T47D (cell line): ENCODE data around the gene TOM1L2.
"Not testable (repeated sequence)": the region's sequence is repeated elsewhere in the genome, so short reads cannot be mapped to it uniquely, and the experiment has no call there.

Experiments used
- DNase-seq, 2 experiments: peaks; one replicate each; pipeline versions ENCODE4 v3.0.0 to v3.0.0-alpha.2; 2011 to 2012; ENCODE audit warnings: low read depth in 1 of 2, low spot score in 1 of 2
- JUND ChIP-seq: IDR thresholded peaks from 2 replicates; pipeline ENCODE4 v1.6.1; 2012; ENCODE audit warnings: low read depth
- in situ Hi-C: cut with HindIII; loops from 2 replicates; pipeline ENCODE4 v1.10.0; 2016; ENCODE audit warnings: low sequenced_read_pairs, low pct_unique_long_range_greater_than_20kb

The TOM1L2 gene

DNA sequence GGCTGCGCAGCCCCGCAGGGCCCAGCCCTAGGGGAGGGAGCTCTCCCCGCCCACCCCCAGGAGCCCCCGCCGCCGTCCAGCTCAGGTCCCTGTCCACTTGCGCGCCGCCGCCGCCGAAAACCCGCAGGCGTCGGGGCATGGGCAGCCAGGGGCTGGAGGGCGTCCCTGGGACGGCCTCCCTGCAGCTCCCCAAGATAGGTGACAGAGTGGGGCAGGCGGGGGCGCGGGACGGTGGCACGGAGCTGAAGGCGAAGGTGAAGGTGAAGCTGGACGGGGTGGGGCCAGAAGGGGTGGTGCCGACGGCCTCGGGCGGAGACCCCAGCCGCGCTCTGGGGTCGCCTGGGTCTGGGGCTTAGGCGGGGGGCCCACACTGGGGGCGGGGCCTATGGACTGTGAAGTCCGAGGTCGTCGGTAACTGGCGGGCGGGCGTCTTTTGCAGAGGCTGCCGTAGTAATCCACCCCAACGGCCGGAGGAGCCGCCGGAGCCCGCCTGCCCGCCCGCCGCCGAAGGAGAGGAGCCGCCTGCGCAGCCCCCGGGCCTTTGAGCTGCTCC, 162.6 kb downstream of the TOM1L2 start:
- DNase-seq, result no peak
- in situ Hi-C loops, result no loop called here
- TF ChIP-seq JUND, result no peak

DNA sequence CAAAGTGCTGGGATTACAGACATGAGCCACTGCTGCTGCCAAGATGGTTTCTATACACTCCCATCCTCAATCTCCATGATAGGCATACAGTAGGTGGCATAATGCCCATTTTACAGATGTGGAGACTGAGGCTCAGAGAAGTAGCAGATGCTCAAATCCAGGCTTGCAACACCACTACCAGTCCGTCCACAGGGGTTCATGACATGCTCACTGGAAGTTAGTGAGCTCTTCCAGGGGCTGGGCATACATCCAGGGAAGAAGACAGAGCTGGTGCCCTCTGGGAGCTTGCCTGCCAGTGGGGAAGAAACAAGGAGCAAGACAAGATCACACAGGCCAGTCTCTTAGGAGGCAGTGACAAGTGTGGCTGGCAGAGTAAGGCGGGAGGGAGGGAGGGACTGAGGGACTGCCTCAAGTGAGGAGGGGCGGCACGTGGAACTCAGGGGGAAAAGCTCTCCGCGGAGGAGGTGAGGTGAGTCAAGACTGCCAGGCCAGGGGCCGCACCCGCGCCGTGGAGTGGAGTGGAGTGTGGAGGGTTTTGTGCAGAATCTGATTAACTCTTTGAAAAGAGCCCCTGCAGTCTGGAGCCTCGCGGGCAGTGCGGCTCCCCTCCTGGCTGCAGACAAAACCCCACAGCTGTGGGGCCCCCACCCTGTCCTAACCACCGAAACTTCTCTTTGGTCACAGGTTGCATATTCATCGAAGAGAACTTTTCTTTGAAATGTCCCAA, 163.3 kb downstream of the TOM1L2 start:
- in situ Hi-C loops, result no loop called here
- no peak for DNase-seq
- no peak for TF ChIP-seq JUND

DNA sequence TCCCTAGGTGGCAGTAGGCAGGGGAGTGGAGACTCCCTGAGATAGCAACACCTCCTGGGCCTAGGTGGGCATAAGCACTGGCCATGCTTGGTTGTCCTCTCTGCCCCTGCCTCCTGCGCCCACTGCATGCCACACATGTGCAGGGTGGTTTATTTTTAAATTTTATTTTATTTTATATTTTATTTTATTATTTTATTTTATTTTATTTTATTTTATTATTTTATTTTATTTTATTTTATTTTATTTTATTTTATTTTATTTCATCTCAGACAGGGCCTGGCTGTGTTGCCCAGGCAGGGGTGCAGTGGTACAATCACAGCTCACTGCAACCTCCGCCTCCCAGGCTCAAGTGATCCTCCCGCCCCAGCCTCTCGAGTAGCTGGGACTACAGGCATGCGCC, 164.0 kb downstream of the TOM1L2 start:
- DNase-seq, in situ Hi-C loops: not testable (repeated sequence)

DNA sequence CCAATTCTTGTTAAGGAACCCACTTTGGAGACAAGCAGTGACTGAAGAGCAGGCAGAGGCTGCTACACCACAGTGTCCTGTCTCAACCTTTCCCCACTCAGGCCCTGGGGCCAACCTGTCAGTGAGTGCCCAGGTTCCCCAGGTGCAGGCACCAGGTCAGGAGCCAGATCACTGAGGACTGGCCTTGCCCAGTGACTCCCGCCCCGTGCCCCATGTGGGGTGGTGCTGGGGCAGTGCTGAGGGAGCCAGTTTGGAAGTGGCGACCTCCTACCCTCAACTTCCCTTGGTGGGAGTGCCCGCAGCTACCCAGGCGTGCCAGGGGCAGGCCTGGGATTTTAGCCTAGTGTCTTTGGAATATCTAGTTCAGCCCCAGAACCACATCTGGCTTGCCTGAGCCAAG, 164.8 kb downstream of the TOM1L2 start:
- no peak for TF ChIP-seq JUND
- in situ Hi-C loops, result no loop called here
- no peak for DNase-seq

DNA sequence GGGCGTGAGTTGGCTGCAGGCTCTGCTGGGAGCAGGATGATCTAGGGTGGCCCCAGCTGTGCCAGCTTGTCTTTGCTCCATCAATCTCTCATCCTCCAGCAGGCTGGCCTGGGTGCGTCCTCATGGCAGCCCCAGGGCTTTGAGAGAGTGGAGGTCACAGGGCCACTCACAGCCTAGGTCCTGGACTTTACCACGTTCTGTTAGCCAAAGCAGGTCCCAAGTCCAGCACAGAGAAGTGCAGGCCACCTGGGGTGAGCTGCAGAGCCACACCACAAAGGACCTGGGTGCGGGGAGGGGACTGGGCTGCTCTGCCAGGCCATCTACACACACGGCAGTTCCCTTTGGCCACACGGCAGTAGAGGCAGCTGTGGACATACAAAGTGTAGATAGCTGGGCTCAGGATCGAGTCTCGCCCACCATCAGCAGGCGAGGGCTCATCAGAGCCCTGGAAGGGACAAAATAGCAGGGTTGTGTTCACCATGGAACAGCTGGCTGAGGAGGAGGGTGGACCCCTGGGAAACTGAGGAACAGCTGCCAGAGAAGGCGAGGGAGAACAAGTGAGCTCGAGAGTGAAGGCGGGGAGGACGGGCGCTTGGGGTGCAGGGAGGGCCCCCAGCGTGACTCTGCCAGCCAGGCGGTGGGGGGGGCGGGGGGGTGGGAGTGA, 165.5 kb downstream of the TOM1L2 start:
- no peak for DNase-seq
- in situ Hi-C loops, result no loop called here
- no peak for TF ChIP-seq JUND

DNA sequence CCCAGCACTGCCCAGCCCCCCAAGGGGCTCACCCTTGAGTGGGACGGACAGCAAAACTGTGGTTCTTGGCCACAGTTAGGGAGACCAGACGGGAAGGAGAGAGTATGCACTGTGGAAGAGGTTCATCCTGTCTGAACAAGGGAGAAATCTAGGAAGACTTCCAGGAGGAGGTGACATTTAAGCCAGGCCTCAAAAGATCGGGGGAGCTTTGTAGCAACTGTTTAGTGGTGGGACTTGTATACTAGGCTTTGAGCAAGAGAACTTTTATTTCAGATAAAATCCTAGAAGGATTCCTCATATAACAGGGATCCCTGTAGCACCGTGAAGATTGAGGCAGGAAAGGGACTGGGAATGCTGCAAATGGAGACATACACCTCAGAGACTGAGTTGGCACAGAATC, 166.2 kb downstream of the TOM1L2 start:
- no peak for TF ChIP-seq JUND
- DNase-seq, result no peak
- in situ Hi-C loops, result no loop called here

- in situ Hi-C loops, result no loop called here
- DNase-seq, result no peak
- no peak for TF ChIP-seq JUND
These were observed 166.6 kb downstream of the TOM1L2 start for GRCh38 chr17:17805575-17805974.

- in situ Hi-C loops, result no loop called here
- no peak for DNase-seq
- TF ChIP-seq JUND, result no peak
These were observed 168.2 kb downstream of the TOM1L2 start for GRCh38 chr17:17804007-17804406.

DNA sequence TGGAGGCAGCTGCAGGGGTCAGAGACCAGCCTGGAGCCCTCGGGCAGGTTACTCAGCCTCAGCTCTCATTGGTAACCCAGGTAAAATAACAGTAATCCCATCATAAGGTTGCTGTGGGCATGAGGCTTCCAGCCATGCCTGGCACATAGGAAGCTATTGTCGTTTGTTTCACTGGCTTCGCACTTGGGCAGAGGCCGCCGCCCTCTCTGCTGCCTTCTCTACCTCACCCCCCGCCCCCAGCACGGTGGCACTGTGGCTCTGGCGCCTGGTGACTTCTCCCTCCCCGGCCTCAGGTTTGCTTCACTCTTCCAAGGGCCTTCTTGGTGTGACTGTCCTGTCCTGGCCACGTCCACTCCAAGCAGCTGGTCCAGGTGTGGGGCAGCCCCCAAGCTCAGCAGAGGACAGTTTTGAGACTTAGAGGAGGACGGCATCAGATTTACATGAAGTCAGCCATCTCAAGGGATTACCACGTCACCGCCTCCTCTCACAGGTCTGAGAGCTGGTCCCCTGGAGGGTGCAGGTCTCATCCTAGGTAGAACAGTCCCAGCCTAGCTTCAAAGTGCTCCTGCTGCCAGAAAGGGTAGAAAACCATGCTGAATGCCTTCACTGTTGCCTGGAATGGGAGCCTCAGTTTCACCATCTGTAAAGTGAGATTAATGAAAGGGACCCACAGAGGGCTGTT, 170.3 kb downstream of the TOM1L2 start:
- DNase-seq, result no peak
- in situ Hi-C loops, result no loop called here
- TF ChIP-seq JUND, result no peak

DNA sequence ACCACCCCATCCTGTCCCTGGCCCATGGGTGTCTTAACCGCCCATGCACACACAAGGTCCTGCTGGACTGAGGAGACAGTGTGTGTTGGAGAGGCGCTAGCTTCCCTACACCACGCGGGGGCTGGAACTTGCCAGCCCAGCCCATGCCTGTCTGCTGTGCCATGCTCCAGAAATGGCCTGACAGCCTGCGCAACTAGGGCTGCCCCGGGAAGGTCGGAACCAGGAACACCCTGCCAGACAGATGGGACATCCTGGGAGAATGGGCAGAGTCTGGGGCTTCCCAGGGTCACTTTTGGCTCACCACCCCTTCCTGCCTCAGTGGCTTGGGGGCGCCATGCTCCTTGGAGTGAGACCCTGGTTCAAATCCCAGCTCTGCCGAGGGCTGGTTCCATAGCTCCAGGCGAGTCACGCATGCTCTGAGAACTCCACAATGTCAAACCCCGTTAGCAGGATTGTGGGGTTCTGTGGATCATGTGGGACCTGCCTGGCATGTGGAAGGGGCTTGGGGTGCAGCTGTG, 171.6 kb downstream of the TOM1L2 start:
- no peak for DNase-seq
- TF ChIP-seq JUND, result no peak
- in situ Hi-C loops, result no loop called here

- in situ Hi-C loops, result no loop called here
- TF ChIP-seq JUND, result no peak
- DNase-seq, result no peak
These were observed 173.5 kb downstream of the TOM1L2 start for GRCh38 chr17:17798573-17799255.

- TF ChIP-seq JUND, result no peak
- in situ Hi-C loops, result no loop called here
- no peak for DNase-seq
These were observed 174.1 kb downstream of the TOM1L2 start for GRCh38 chr17:17798010-17798556.
